IPS-NIHi7 (cell line): ENCODE results near the gene TCEAL9.
"Not testable (repeated sequence)": the region's sequence is repeated elsewhere in the genome, so short reads cannot be mapped to it uniquely, and the experiment has no call there.

ENCODE experiments used
- DNase-seq: peaks from one replicate; pipeline ENCODE4 v3.0.0; 2012; ENCODE audit warnings: mixed read lengths; ENCODE audit errors: extremely low spot score

TCEAL9 gene

GRCh38 chrX:103373581-103373980, 17.3 kb downstream of the TCEAL9 start:
- DNase-seq, result no peak

GRCh38 chrX:103376118-103376978, 20.0 kb downstream of the TCEAL9 start, which contains the start of gene BEX3:
TSS of gene BEX3 (plus strand) at chrX:103376538. CDS start at chrX:103377522, 984 bp downstream.
- DNase-seq, result peak; percentile 82

- peak; percentile 56 for DNase-seq
These were observed 20.6 kb downstream of the TCEAL9 start for GRCh38 chrX:103376979-103377324.

GRCh38 chrX:103378990-103379389, 22.7 kb downstream of the TCEAL9 start:
- no peak for DNase-seq

GRCh38 chrX:103382877-103383276, 26.6 kb downstream of the TCEAL9 start:
- no peak for DNase-seq

- no peak for DNase-seq
These were observed 28.4 kb downstream of the TCEAL9 start for GRCh38 chrX:103384672-103385071.

- not testable (repeated sequence) for DNase-seq
These were observed 29.1 kb downstream of the TCEAL9 start for GRCh38 chrX:103385283-103385830.

- no peak for DNase-seq
These were observed 30.0 kb downstream of the TCEAL9 start for GRCh38 chrX:103386332-103386731.

GRCh38 chrX:103393487-103393886, 37.2 kb downstream of the TCEAL9 start:
- DNase-seq, result no peak

GRCh38 chrX:103396186-103396585, 39.9 kb downstream of the TCEAL9 start:
- no peak for DNase-seq

- DNase-seq, result no peak
These were observed 40.4 kb downstream of the TCEAL9 start for GRCh38 chrX:103396660-103397059.

- DNase-seq, result no peak
These were observed 41.4 kb downstream of the TCEAL9 start for GRCh38 chrX:103397707-103398106.

- no peak for DNase-seq
These were observed 42.1 kb downstream of the TCEAL9 start for GRCh38 chrX:103398421-103398864.

- no peak for DNase-seq
These were observed 43.4 kb downstream of the TCEAL9 start for GRCh38 chrX:103399744-103400143.

GRCh38 chrX:103400931-103401330, 44.6 kb downstream of the TCEAL9 start:
- no peak for DNase-seq

GRCh38 chrX:103404231-103405008, 48.1 kb downstream of the TCEAL9 start:
- peak; percentile 88 for DNase-seq

- no peak for DNase-seq
These were observed 48.7 kb downstream of the TCEAL9 start for GRCh38 chrX:103405009-103405333.

GRCh38 chrX:103406256-103406655, 50.0 kb downstream of the TCEAL9 start:
- DNase-seq, result no peak

- DNase-seq, result no peak
These were observed 51.5 kb downstream of the TCEAL9 start for GRCh38 chrX:103407776-103408175.
